GM23248 (cell line): Measurements from ENCODE around the gene PPP2R5A. TPM values are rescaled to one million over a fixed set of nuclear protein-coding genes. Genes with fewer than 3 reads are reported as not detected.
"Not testable (repeated sequence)": the region's sequence is repeated elsewhere in the genome, so short reads cannot be mapped to it uniquely, and the experiment has no call there.

Experiments
- DNase-seq: peaks from one replicate; pipeline ENCODE4 v3.0.0-alpha.2; 2015
- H2AFZ ChIP-seq: fragments of 200-600 bp; sonication (generic); 2 replicates; pipeline ENCODE4 v1.6.1; 2016; ENCODE audit warnings: antibody characterized with exemption
- H3F3A ChIP-seq: fragments of 200-600 bp; sonication (generic); 2 replicates; pipeline ENCODE4 v1.6.1; 2016; ENCODE audit warnings: mild to moderate bottlenecking, antibody characterized with exemption, mixed run types; ENCODE audit not compliant: insufficient read depth
- H3K27ac ChIP-seq: fragments of 200-600 bp; sonication (generic); 2 replicates; pipeline ENCODE4 v1.5.1; 2016; ENCODE audit warnings: mild to moderate bottlenecking
- H3K27me3 ChIP-seq: fragments of 200-600 bp; sonication (generic); replicated peaks from 2 replicates; pipeline ENCODE4 v1.6.1; 2016; ENCODE audit warnings: mild to moderate bottlenecking; ENCODE audit not compliant: insufficient read depth
- H3K36me3 ChIP-seq: fragments of 200-600 bp; sonication (generic); 2 replicates; pipeline ENCODE4 v1.6.1; 2016; ENCODE audit warnings: low read depth, mild to moderate bottlenecking
- H3K4me1 ChIP-seq: fragments of 200-600 bp; sonication (generic); 2 replicates; pipeline ENCODE4 v1.6.1; 2016; ENCODE audit warnings: mild to moderate bottlenecking; ENCODE audit not compliant: insufficient read depth
- H3K4me2 ChIP-seq: fragments of 200-600 bp; sonication (generic); one replicate; pipeline ENCODE4 v1.6.1; 2016; ENCODE audit warnings: mild to moderate bottlenecking; ENCODE audit not compliant: unreplicated experiment
- H3K4me3 ChIP-seq: fragments of 200-600 bp; sonication (generic); 2 replicates; pipeline ENCODE4 v1.5.1; 2016; ENCODE audit warnings: mild to moderate bottlenecking
- H3K79me2 ChIP-seq: fragments of 200-600 bp; sonication (generic); 2 replicates; pipeline ENCODE4 v1.6.1; 2016; ENCODE audit warnings: mild to moderate bottlenecking; ENCODE audit not compliant: insufficient read depth
- H3K9ac ChIP-seq: fragments of 200-600 bp; sonication (generic); 2 replicates; pipeline ENCODE4 v1.6.1; 2016; ENCODE audit warnings: mild to moderate bottlenecking
- H3K9me2 ChIP-seq: fragments of 200-600 bp; sonication (generic); 2 replicates; pipeline ENCODE4 v1.6.1; 2016; ENCODE audit warnings: mixed run types, mild to moderate bottlenecking, moderate library complexity; ENCODE audit not compliant: insufficient read depth
- H3K9me3 ChIP-seq: fragments of 200-600 bp; sonication (generic); one replicate; pipeline ENCODE4 v1.6.1; 2017; ENCODE audit warnings: low read depth
- H4K20me1 ChIP-seq: fragments of 200-600 bp; sonication (generic); 2 replicates; pipeline ENCODE4 v1.6.0; 2016; ENCODE audit not compliant: insufficient read depth
- EZH2 ChIP-seq: fragments of 200-600 bp; sonication (generic); IDR thresholded peaks from 2 replicates; pipeline ENCODE4 v1.6.1; 2018; ENCODE audit warnings: antibody characterized with exemption, mild to moderate bottlenecking; ENCODE audit not compliant: insufficient read depth, poor library complexity, severe bottlenecking
- EZH2phosphoT487 ChIP-seq: fragments of 200-600 bp; sonication (generic); IDR thresholded peaks from 2 replicates; pipeline ENCODE4 v1.6.1; 2018; ENCODE audit warnings: antibody characterized with exemption, moderate library complexity, mild to moderate bottlenecking, low read depth; ENCODE audit not compliant: insufficient read depth
- WGBS, 2 experiments: methylation state at CpG; one replicate each; pipeline ENCODE4 v1.1.6; 2015 to 2017; ENCODE audit warnings: low lambda C conversion rate in 2 of 2, low coverage in 1 of 2; ENCODE audit errors: missing lambda C conversion rate in 2 of 2; 5-methylcytosine and 5-hydroxymethylcytosine counted together
- in situ Hi-C: fragments of 300-500 bp; cut with MboI; formaldehyde crosslinking; loops from 2 replicates; pipeline ENCODE4 v1.15.0; 2020
- polyA plus RNA-seq: library from polyadenylated mRNA; unstranded; fragments of >200 nt; fragmentation: Nextera tagmentation; extraction: Ambion mirVana; gene quantifications from 2 replicates; pipeline ENCODE4 v1.2.1, GENCODE V29; 2016
- total RNA-seq: library from RNA; depleted of rRNA; stranded (reverse); fragments of >200 nt; shearing (Covaris generic); gene quantifications from 2 replicates; pipeline ENCODE4 v1.2.3, GENCODE V29; 2014

PPP2R5A gene
- total and polyA plus RNA-seq, 2 experiments from 2014 or later, result 13.9 to 31.7 TPM

DNA sequence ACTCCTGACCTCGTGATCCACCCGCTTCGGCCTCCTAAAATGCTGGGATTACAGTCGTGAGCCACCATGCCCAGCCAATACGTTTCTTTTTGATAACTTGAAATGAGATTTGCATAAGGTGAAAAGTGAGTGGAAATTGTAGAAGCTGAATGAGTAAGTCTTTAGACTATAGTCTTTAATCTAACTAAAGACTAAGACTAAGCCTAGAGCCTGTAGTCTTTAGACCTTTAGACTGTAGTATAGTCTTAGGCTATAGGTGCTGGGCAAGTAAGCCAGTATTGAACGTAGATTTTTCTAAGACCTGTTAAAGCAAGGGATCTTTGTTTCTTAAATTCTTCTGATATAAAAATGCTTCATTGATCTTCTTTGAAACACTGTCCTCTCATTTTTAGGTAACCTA is 12.1 kb downstream of the PPP2R5A start:
- Histone ChIP-seq H3K4me2 (no peak overlapping the region), H3K27me3 (no peaks in the 10 kb centered on the region), H3K9ac (no peak overlapping the region), H3K9me2 (no peaks in the 10 kb centered on the region), H3K79me2 (peaks cover 86% of the 10 kb centered on the region), H3K4me3 (no peak overlapping the region), H3F3A (peaks cover under 1% of the 10 kb centered on the region), H3K9me3 (no peaks in the 10 kb centered on the region), H3K36me3 (no peaks in the 10 kb centered on the region), H3K4me1 (peaks cover 18% of the 10 kb centered on the region), H2AFZ (no peak overlapping the region), H4K20me1 (no peaks in the 10 kb centered on the region), H3K27ac (no peak overlapping the region)
- 96 to 97% methylated on average over 6 of the region's 6 CpGs for WGBS, 2 experiments
- in situ Hi-C loops, result no loop called here
- DNase-seq, result no peak
- TF ChIP-seq EZH2phosphoT487 (no peak), EZH2 (no peak)

DNA sequence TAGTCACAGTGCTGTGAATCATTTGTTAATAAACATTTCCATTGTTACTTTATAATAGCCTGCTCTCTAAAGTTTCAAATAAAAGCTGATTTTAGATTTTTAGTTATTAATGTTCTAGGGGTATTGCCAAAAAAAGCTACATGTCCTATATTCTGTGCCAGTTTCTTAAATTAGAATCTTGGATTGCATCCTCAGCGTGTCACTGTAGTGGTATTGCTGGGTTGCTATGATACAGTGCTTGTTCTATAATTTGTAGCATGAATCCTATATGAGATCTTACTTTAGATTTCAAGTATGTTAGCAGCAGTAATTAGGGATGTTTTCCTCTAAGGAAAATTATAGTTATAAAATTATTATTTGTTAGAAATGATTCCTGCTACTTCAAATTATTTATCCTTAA is 16.4 kb downstream of the PPP2R5A start:
- Histone ChIP-seq H3K79me2 (peaks cover 81% of the 10 kb centered on the region), H3K27ac (no peak overlapping the region)
- DNase-seq, result peak; percentile 66

DNA sequence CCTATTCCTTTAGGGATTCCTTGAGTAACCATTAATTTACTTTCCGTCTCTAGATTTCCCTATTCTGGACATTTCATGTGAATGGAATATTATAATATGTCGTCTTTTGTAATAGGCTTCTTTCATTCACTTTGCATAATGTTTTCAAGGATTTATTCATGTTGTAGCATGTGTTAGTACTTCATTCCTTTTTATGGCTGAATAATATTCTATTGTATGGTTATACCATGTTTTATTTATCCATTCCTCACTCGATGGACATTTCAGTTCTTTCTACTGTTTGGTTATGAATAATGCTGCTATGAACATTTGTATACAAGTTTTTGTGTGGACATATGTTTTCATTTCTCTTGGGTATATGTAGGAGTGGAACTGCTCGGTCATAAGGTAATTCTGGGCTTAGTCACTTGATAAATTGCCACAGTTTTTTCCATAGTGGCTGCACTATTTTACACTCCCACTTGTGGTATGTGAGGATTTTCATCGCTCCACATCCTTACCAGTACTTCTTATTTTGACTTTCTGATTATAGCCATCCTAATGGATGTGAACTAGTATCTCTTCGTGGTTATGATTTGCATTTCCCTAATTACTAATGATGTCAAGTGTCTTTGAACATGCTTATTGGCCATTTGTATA is 17.7 kb downstream of the PPP2R5A start:
- Histone ChIP-seq H2AFZ (no peak overlapping the region), H4K20me1 (no peaks in the 10 kb centered on the region), H3K27ac (peak overlapping the region; percentile 52), H3K9me2 (no peaks in the 10 kb centered on the region), H3K4me2 (no peak overlapping the region), H3K9ac (no peak overlapping the region), H3K36me3 (no peaks in the 10 kb centered on the region), H3F3A (peaks cover 16% of the 10 kb centered on the region), H3K27me3 (no peaks in the 10 kb centered on the region), H3K4me3 (no peak overlapping the region), H3K9me3 (no peaks in the 10 kb centered on the region), H3K79me2 (peaks cover 84% of the 10 kb centered on the region), H3K4me1 (peaks cover 16% of the 10 kb centered on the region)
- WGBS, 2 experiments, result 72% methylated on average over 6 of the region's 6 CpGs
- TF ChIP-seq EZH2 (no peak), EZH2phosphoT487 (no peak)
- peak; percentile 80 for DNase-seq
- in situ Hi-C loops, result no loop called here

More for the DNA sequence above, 16.4 kb downstream of the PPP2R5A start:
- Histone ChIP-seq H3K9ac (no peak overlapping the region), H3K36me3 (no peaks in the 10 kb centered on the region), H3K4me1 (peaks cover 16% of the 10 kb centered on the region), H3K27me3 (no peaks in the 10 kb centered on the region), H3K4me2 (peak overlapping the region; percentile 29), H3F3A (peaks cover 16% of the 10 kb centered on the region), H2AFZ (no peak overlapping the region), H3K4me3 (no peak overlapping the region), H3K9me2 (no peaks in the 10 kb centered on the region), H4K20me1 (no peaks in the 10 kb centered on the region), H3K9me3 (no peaks in the 10 kb centered on the region)
- in situ Hi-C loops, result no loop called here
- TF ChIP-seq EZH2 (no peak), EZH2phosphoT487 (no peak)
- 21 to 45% methylated on average over 1 of the region's 1 CpG for WGBS, 2 experiments

DNA sequence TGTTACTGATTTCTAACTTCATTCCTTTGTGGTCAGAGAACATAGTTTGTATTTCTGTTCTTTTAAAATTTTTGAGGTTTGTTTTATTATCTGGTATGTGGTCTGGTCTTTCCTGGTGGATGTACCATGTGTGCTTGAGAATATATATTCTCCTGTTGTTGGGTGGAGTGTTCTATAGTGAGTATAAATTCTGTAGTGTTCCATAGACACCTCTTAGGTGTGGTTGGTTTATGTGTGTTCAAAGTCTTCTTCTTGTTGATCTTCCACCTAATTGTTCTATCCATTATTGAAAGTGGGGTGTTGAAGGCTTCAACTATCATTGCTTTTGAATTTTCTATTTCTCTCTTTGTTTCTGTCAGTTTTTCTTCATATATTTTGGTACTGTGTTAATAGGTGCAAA is 20.1 kb downstream of the PPP2R5A start:
- no peaks in the 10 kb centered on the region for H3K9me3 ChIP-seq
- H3K4me2 ChIP-seq, result no peak overlapping the region
- no peaks in the 10 kb centered on the region for H3K27me3 ChIP-seq
- no peaks in the 10 kb centered on the region for H4K20me1 ChIP-seq
- DNase-seq, result no peak
- H3F3A ChIP-seq, result peaks cover 16% of the 10 kb centered on the region
- in situ Hi-C loops, result no loop called here
- H3K9me2 ChIP-seq, result no peaks in the 10 kb centered on the region
- peaks cover 16% of the 10 kb centered on the region for H3K4me1 ChIP-seq
- TF ChIP-seq EZH2phosphoT487 (no peak), EZH2 (no peak)
- no peak overlapping the region for H3K9ac ChIP-seq
- H3K4me3 ChIP-seq, result no peak overlapping the region
- peaks cover 4% of the 10 kb centered on the region; the same call in 1 of the 2 replicates for H3K36me3 ChIP-seq
- no peak overlapping the region for H2AFZ ChIP-seq
- H3K27ac ChIP-seq, result no peak overlapping the region
- H3K79me2 ChIP-seq, result peaks cover 95% of the 10 kb centered on the region

DNA sequence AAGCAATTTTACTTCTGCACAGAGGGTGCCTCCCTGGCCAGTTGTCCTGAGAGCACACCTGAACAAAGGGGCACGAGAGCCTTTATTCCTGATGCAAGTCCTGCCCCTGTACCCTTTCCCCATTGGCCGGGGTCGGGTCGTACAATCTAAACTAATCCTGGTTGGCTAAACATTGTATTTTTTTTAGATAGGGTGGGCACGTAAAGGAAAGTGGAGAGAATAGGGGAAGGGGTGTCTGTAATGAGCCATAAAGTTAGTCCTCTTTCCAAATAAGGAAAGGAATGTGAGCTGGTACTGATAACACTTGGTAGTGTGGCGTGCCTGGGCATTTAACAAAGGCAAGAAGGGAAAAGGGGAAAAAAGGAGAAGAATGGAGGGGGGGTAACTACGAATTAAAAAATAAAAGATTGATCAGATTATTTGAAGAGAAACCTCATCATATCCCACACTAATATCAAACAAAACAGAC is 20.8 kb downstream of the PPP2R5A start:
- H3K9ac ChIP-seq, H3K36me3 ChIP-seq, H4K20me1 ChIP-seq, H3K4me3 ChIP-seq, H3K27me3 ChIP-seq, H3K27ac ChIP-seq, H3K9me2 ChIP-seq, H2AFZ ChIP-seq, H3K4me2 ChIP-seq, H3K9me3 ChIP-seq, DNase-seq, in situ Hi-C loops: not testable (repeated sequence)
- Histone ChIP-seq H3F3A (peaks cover 16% of the 10 kb centered on the region), H3K4me1 (peaks cover 16% of the 10 kb centered on the region), H3K79me2 (peaks cover 95% of the 10 kb centered on the region)
- WGBS, 2 experiments, result 96 to 98% methylated on average over 7 of the region's 7 CpGs
